IMR-90 (cell line): ENCODE results near the gene PTPRO. TPM values are rescaled to one million over a fixed set of nuclear protein-coding genes. Genes with fewer than 3 reads are reported as not detected.

Source experiments
- ATAC-seq: fragments of 200-7000 bp; cut with Tn5 transposase; 2 replicates; pipeline ENCODE4 v1.9.1; 2020; ENCODE audit warnings: low read depth, mild to moderate bottlenecking, moderate library complexity
- BruUV-seq: library from RNA; stranded (reverse); fragments of 400-500 nt; replicated peaks from 2 replicates; lab custom pipeline; 2021; lab: Mats Ljungman, UMichigan
- CTCF ChIA-PET: fragments of 300-600 bp; formaldehyde crosslinking; extraction: SDS; loops from one replicate; lab custom pipeline; 2021; ENCODE audit warnings: antibody characterized with exemption; lab: Yijun Ruan, JAX
- POLR2A ChIA-PET: fragments of 300-600 bp; sonication (Branson Sonifier 250); formaldehyde crosslinking; loops from one replicate; lab custom pipeline; 2022; ENCODE audit warnings: antibody characterized with exemption; ENCODE audit not compliant: unreplicated experiment; lab: Charles Lee
- DNase-seq: peaks from one replicate; pipeline ENCODE4 v3.0.0; 2013
- H2AFZ ChIP-seq: replicated peaks from 2 replicates; pipeline ENCODE3; 2013; ENCODE audit warnings: low read length, mild to moderate bottlenecking; ENCODE audit not compliant: poor library complexity
- H2AK5ac ChIP-seq: 2 replicates; pipeline ENCODE4 v1.6.1; 2013; ENCODE audit warnings: low read depth, low read length, inconsistent platforms
- H2AK9ac ChIP-seq: replicated peaks from 2 replicates; pipeline ENCODE3; 2013; ENCODE audit warnings: mild to moderate bottlenecking, low read depth, low read length, moderate library complexity; ENCODE audit not compliant: poor library complexity
- H2BK120ac ChIP-seq: 2 replicates; pipeline ENCODE4 v1.6.1; 2013; ENCODE audit warnings: low read depth, low read length, inconsistent platforms
- H2BK15ac ChIP-seq: 3 replicates; pipeline ENCODE4 v1.6.1; 2013; ENCODE audit warnings: low read depth, low read length, inconsistent platforms
- H2BK20ac ChIP-seq: 2 replicates; pipeline ENCODE4 v1.6.1; 2013; ENCODE audit warnings: low read depth, mild to moderate bottlenecking, inconsistent platforms, low read length, moderate library complexity
- H2BK5ac ChIP-seq: 2 replicates; pipeline ENCODE4 v1.6.1; 2013; ENCODE audit warnings: mild to moderate bottlenecking, low read depth, low read length, inconsistent platforms; ENCODE audit not compliant: poor library complexity, severe bottlenecking
- H3K14ac ChIP-seq: replicated peaks from 2 replicates; pipeline ENCODE4 v1.6.1; 2013; ENCODE audit warnings: low read depth, low read length, inconsistent platforms
- H3K18ac ChIP-seq: 2 replicates; pipeline ENCODE4 v1.6.1; 2013; ENCODE audit warnings: low read depth, low read length, control low read depth
- H3K23ac ChIP-seq: 2 replicates; pipeline ENCODE4 v1.6.1; 2013; ENCODE audit warnings: low read depth, low read length, inconsistent platforms
- H3K27ac ChIP-seq: 2 replicates; pipeline ENCODE4 v1.5.1; 2013; ENCODE audit warnings: mild to moderate bottlenecking, control low read depth, low read length; ENCODE audit not compliant: insufficient read depth
- H3K27me3 ChIP-seq: 2 replicates; pipeline ENCODE4 v1.6.1; 2013; ENCODE audit warnings: low read length; ENCODE audit not compliant: control insufficient read depth, insufficient read depth
- H3K36me3 ChIP-seq: 2 replicates; pipeline ENCODE4 v1.6.1; 2013; ENCODE audit warnings: low read length, mixed read lengths; ENCODE audit not compliant: control insufficient read depth, insufficient read depth
- H3K4ac ChIP-seq: 2 replicates; pipeline ENCODE4 v1.6.1; 2013; ENCODE audit warnings: low read depth, low read length, inconsistent platforms
- H3K4me1 ChIP-seq: 2 replicates; pipeline ENCODE4 v1.6.1; 2013; ENCODE audit warnings: low read length, mixed read lengths; ENCODE audit not compliant: control insufficient read depth, insufficient read depth
- H3K4me2 ChIP-seq: 2 replicates; pipeline ENCODE4 v1.6.1; 2013; ENCODE audit warnings: low read depth, mild to moderate bottlenecking, control low read depth, low read length, moderate library complexity
- H3K4me3 ChIP-seq: 2 replicates; pipeline ENCODE4 v1.5.1; 2013; ENCODE audit warnings: low read depth, mild to moderate bottlenecking, control low read depth, low read length, moderate library complexity; ENCODE audit not compliant: insufficient read depth
- H3K56ac ChIP-seq: 2 replicates; pipeline ENCODE4 v1.6.1; 2013; ENCODE audit warnings: low read length, inconsistent platforms; ENCODE audit not compliant: insufficient read depth; ENCODE audit errors: extremely low read depth
- H3K79me1 ChIP-seq, 2 experiments: 2 replicates each; pipeline ENCODE4 v1.6.1; 2013; ENCODE audit warnings: low read length in 2 of 2, inconsistent platforms in 1 of 2, low read depth in 1 of 2
- H3K9ac ChIP-seq: 2 replicates; pipeline ENCODE4 v1.6.1; 2013; ENCODE audit warnings: low read depth, low read length, control low read depth
- H3K9me1 ChIP-seq: 2 replicates; pipeline ENCODE4 v1.6.1; 2013; ENCODE audit warnings: low read length, inconsistent platforms; ENCODE audit not compliant: insufficient read depth
- H3K9me3 ChIP-seq: 2 replicates; pipeline ENCODE4 v1.6.1; 2013; ENCODE audit warnings: low read length; ENCODE audit not compliant: control insufficient read depth, insufficient read depth
- H4K20me1 ChIP-seq: 2 replicates; pipeline ENCODE4 v1.6.1; 2013; ENCODE audit warnings: low read length, inconsistent platforms; ENCODE audit not compliant: insufficient read depth
- H4K5ac ChIP-seq: 2 replicates; pipeline ENCODE4 v1.6.1; 2013; ENCODE audit warnings: mild to moderate bottlenecking, low read depth, low read length, control low read depth
- H4K8ac ChIP-seq, 2 experiments: 2 replicates each; pipeline ENCODE4 v1.6.1; 2013; ENCODE audit warnings: low read depth in 2 of 2, low read length in 2 of 2, control low read depth in 1 of 2, inconsistent platforms in 1 of 2
- H4K91ac ChIP-seq: 2 replicates; pipeline ENCODE4 v1.6.1; 2013; ENCODE audit warnings: low read depth, low read length, inconsistent platforms; ENCODE audit not compliant: insufficient read depth
- BHLHE40 ChIP-seq: fragments of 150-350 bp; IDR thresholded peaks from 2 replicates; pipeline ENCODE4 v1.6.1; 2016; ENCODE audit warnings: mild to moderate bottlenecking, low read depth, low read length
- CEBPB ChIP-seq: IDR thresholded peaks from 2 replicates; pipeline ENCODE4 v1.6.1; 2012; ENCODE audit warnings: low read depth, low read length, improper control_type of control experiment
- CHD1 ChIP-seq: IDR thresholded peaks from 2 replicates; pipeline ENCODE4 v1.6.1; 2012; ENCODE audit warnings: low read depth, low read length, improper control_type of control experiment
- CTCF ChIP-seq: conservative IDR thresholded peaks from 2 replicates; pipeline ENCODE4 v1.5.1; 2012; ENCODE audit warnings: mild to moderate bottlenecking, low read depth, low read length, improper control_type of control experiment
- ELK1 ChIP-seq: fragments of 150-350 bp; IDR thresholded peaks from 2 replicates; pipeline ENCODE4 v1.6.1; 2016; ENCODE audit warnings: low read depth, mild to moderate bottlenecking, low read length, moderate library complexity, borderline replicate concordance
- FOS ChIP-seq: fragments of 150-350 bp; IDR thresholded peaks from 2 replicates; pipeline ENCODE4 v1.6.1; 2016; ENCODE audit warnings: low read depth, low read length
- MAFK ChIP-seq: IDR thresholded peaks from 2 replicates; pipeline ENCODE4 v1.6.1; 2012; ENCODE audit warnings: low read depth, low read length, improper control_type of control experiment
- MAZ ChIP-seq: IDR thresholded peaks from 2 replicates; pipeline ENCODE4 v1.6.1; 2012; ENCODE audit warnings: low read depth, mild to moderate bottlenecking, low read length, improper control_type of control experiment, moderate library complexity, borderline replicate concordance
- MXI1 ChIP-seq: IDR thresholded peaks from 2 replicates; pipeline ENCODE4 v1.6.1; 2012; ENCODE audit warnings: low read depth, mild to moderate bottlenecking, low read length, moderate library complexity, borderline replicate concordance
- NFE2L2 ChIP-seq: fragments of 150-350 bp; IDR thresholded peaks from 2 replicates; pipeline ENCODE4 v1.6.1; 2016; ENCODE audit warnings: low read depth, mild to moderate bottlenecking, low read length
- POLR2A ChIP-seq: IDR thresholded peaks from 2 replicates; pipeline ENCODE4 v1.6.1; 2012; ENCODE audit warnings: mild to moderate bottlenecking, low read depth, low read length
- RAD21 ChIP-seq: IDR thresholded peaks from 2 replicates; pipeline ENCODE4 v1.6.1; 2012; ENCODE audit warnings: low read length, improper control_type of control experiment
- RCOR1 ChIP-seq: IDR thresholded peaks from 2 replicates; pipeline ENCODE4 v1.6.1; 2012; ENCODE audit warnings: mild to moderate bottlenecking, low read length, improper control_type of control experiment; ENCODE audit not compliant: insufficient replicate concordance
- RFX5 ChIP-seq: IDR thresholded peaks from 2 replicates; pipeline ENCODE4 v1.8.0; 2012; ENCODE audit warnings: low read depth, mild to moderate bottlenecking, low read length, moderate library complexity
- SMC3 ChIP-seq: fragments of 150-350 bp; IDR thresholded peaks from 2 replicates; pipeline ENCODE4 v1.6.1; 2016; ENCODE audit warnings: low read depth, mild to moderate bottlenecking, antibody characterized with exemption, low read length, moderate library complexity
- USF2 ChIP-seq: fragments of 150-350 bp; IDR thresholded peaks from 2 replicates; pipeline ENCODE4 v1.6.1; 2017; ENCODE audit warnings: mild to moderate bottlenecking, antibody characterized with exemption, low read length, low read depth
- WGBS, 2 experiments: methylation state at CpG; one replicate each; pipeline versions ENCODE4 v1.1.5 to v1.1.7; 2013; ENCODE audit warnings: missing lambda C conversion rate in 2 of 2; ENCODE audit not compliant: insufficient read length in 1 of 2; ENCODE audit errors: extremely low coverage in 2 of 2; 5-methylcytosine and 5-hydroxymethylcytosine counted together
- dilution Hi-C: fragments of 300-500 bp; cut with HindIII; formaldehyde crosslinking; loops from one replicate; pipeline ENCODE4 v1.14.3; 2018; ENCODE audit warnings: low sequenced_read_pairs; ENCODE audit not compliant: unreplicated experiment
- in situ Hi-C: fragments of 300-500 bp; cut with MboI; formaldehyde crosslinking; loops from 3 replicates; pipeline ENCODE4 v1.14.3; 2019; ENCODE audit warnings: low sequenced_read_pairs, inconsistent platforms, mixed read lengths
- intact Hi-C: fragments of 100-400 bp; cut with micrococcal nuclease; formaldehyde crosslinking; loops from 2 replicates; pipeline ENCODE4 v1.10.0; 2022
- polyA plus RNA-seq, 3 experiments: library from polyadenylated mRNA; depleted of rRNA; stranded (reverse); fragments of >200 nt; gene quantifications; 2 replicates each; pipeline ENCODE4 v1.2.3, GENCODE V29; 2012; ENCODE audit warnings: low replicate concordance in 1 of 3
- total RNA-seq: library from RNA; depleted of rRNA; stranded (reverse); fragments of >200 nt; gene quantifications from 2 replicates; pipeline ENCODE4 v1.2.3, GENCODE V29; 2012

Gene PTPRO
- total and polyA plus RNA-seq, 2 of the 4 experiments (the other 2 are of a cell fraction): 0.03 to 0.18 TPM

- Histone ChIP-seq H2BK120ac (no peak overlapping the region), H3K9ac (no peak overlapping the region), H2BK5ac (no peak overlapping the region), H2AFZ (no peak overlapping the region), H3K23ac (no peak overlapping the region), H3K4ac (no peak overlapping the region), H4K8ac (no peak overlapping the region), H3K27me3 (peaks cover 5% of the 10 kb centered on the region), H3K9me3 (no peaks in the 10 kb centered on the region), H3K56ac (no peak overlapping the region), H3K18ac (no peak overlapping the region), H3K4me2 (no peak overlapping the region; the same call in 1 of the 2 replicates), H4K5ac (no peak overlapping the region), H3K9me1 (no peaks in the 10 kb centered on the region), H3K36me3 (no peaks in the 10 kb centered on the region), H3K79me1 (no peaks in the 10 kb centered on the region), H3K4me1 (no peaks in the 10 kb centered on the region), H2AK5ac (no peak overlapping the region), H2AK9ac (no peak overlapping the region), H2BK20ac (no peak overlapping the region), H4K20me1 (no peaks in the 10 kb centered on the region), H3K27ac (no peak overlapping the region), H3K14ac (no peak overlapping the region), H4K91ac (no peak overlapping the region), H2BK15ac (no peak overlapping the region), H3K4me3 (no peak overlapping the region)
- no TSS peak for BruUV-seq
- dilution Hi-C loops (no loop called here), intact Hi-C loops (no loop called here), in situ Hi-C loops (no loop called here)
- DNase-seq (no peak), ATAC-seq (no peak)
- ChIA-PET CTCF (no interaction called here), POLR2A (no interaction called here)
- 0% methylated on average over 2 of the region's 4 CpGs; no CpG with 5 or more reads in 1 of the 2 experiments for WGBS, 2 experiments
- TF ChIP-seq SMC3 (no peak), RAD21 (no peak), USF2 (no peak), CTCF (no peak), MXI1 (no peak), POLR2A (no peak), CHD1 (no peak), RFX5 (no peak), BHLHE40 (no peak), CEBPB (no peak), FOS (no peak), ELK1 (no peak), MAFK (no peak), RCOR1 (no peak), MAZ (no peak), NFE2L2 (no peak)
Measured at GRCh38 chr12:15494329-15495046, 172.2 kb downstream of the PTPRO start.
